CD4-positive, alpha-beta T cell (primary cell): Measurements from ENCODE around the gene CCL16. TPM values are rescaled to one million over a fixed set of nuclear protein-coding genes. Genes with fewer than 3 reads are reported as not detected.

Source experiments
- ATAC-seq: fragments of 200-7000 bp; cut with Tn5 transposase; one replicate; pipeline ENCODE4 v1.10.0; 2022; ENCODE audit warnings: mild to moderate bottlenecking; ENCODE audit not compliant: poor library complexity
- CTCF ChIA-PET: fragments of 350-600 bp; sonication (Branson Sonifier 250); formaldehyde crosslinking; loops from one replicate; lab custom pipeline; 2021; ENCODE audit warnings: antibody characterized with exemption, inconsistent platforms; lab: Charles Lee
- POLR2A ChIA-PET: fragments of 350-600 bp; sonication (Branson Sonifier 250); formaldehyde crosslinking; loops from one replicate; lab custom pipeline; 2021; ENCODE audit warnings: antibody characterized with exemption, inconsistent platforms; lab: Charles Lee
- DNase-seq, 14 experiments: peaks; one replicate each; pipeline ENCODE4 v3.0.0-alpha.2; 2013 to 2020; ENCODE audit warnings: mixed read lengths in 2 of 14
- H3K27ac ChIP-seq, 2 donors: one replicate each; pipeline versions ENCODE4 v1.5.1 to v1.7.0; 2013; ENCODE audit warnings: low read length in 2 of 2, low read depth in 1 of 2, mild to moderate bottlenecking in 1 of 2
- H3K27me3 ChIP-seq, 2 experiments: 1 replicate in 1 of 2; 2 replicates in 1 of 2; pipeline versions ENCODE4 v1.6.1 to v1.7.0; 2013; ENCODE audit warnings: low read length in 2 of 2, control low read depth in 1 of 2, mild to moderate bottlenecking in 1 of 2, moderate library complexity in 1 of 2; ENCODE audit not compliant: insufficient read depth in 2 of 2, control insufficient read depth in 1 of 2
- H3K36me3 ChIP-seq: one replicate; pipeline ENCODE4 v1.6.1; 2013; ENCODE audit warnings: low read length, control low read depth; ENCODE audit not compliant: insufficient read depth
- H3K4me1 ChIP-seq: one replicate; pipeline ENCODE4 v1.6.1; 2013; ENCODE audit warnings: low read length, control low read depth; ENCODE audit not compliant: insufficient read depth
- H3K4me3 ChIP-seq: one replicate; pipeline ENCODE4 v1.5.1; 2013; ENCODE audit warnings: mild to moderate bottlenecking, low read length, moderate library complexity
- H3K9me3 ChIP-seq, 2 experiments: 1 replicate in 1 of 2; 2 replicates in 1 of 2; pipeline versions ENCODE4 v1.6.1 to v1.7.0; 2013; ENCODE audit warnings: low read length in 2 of 2, mild to moderate bottlenecking in 2 of 2, control low read depth in 1 of 2, moderate library complexity in 1 of 2; ENCODE audit not compliant: control insufficient read depth in 1 of 2, insufficient read depth in 1 of 2
- H3K27ac Mint-ChIP-seq: one replicate; pipeline ENCODE4 v1.8.0; 2020; ENCODE audit warnings: mixed read lengths
- H3K27me3 Mint-ChIP-seq: one replicate; pipeline ENCODE4 v1.8.0; 2021; ENCODE audit warnings: mixed read lengths
- H3K36me3 Mint-ChIP-seq: one replicate; pipeline ENCODE4 v1.8.0; 2021; ENCODE audit warnings: low read depth, mixed read lengths
- H3K4me1 Mint-ChIP-seq: one replicate; pipeline ENCODE4 v1.8.0; 2021; ENCODE audit warnings: low read depth, mixed read lengths
- H3K4me3 Mint-ChIP-seq: one replicate; pipeline ENCODE4 v1.8.0; 2020; ENCODE audit warnings: mild to moderate bottlenecking, mixed read lengths
- H3K9me3 Mint-ChIP-seq: one replicate; pipeline ENCODE4 v1.8.0; 2020; ENCODE audit warnings: mixed read lengths
- CTCF ChIP-seq: fragments of 200-600 bp; IDR thresholded peaks from one replicate; pipeline ENCODE4 v1.8.0; 2022; ENCODE audit warnings: antibody characterized with exemption, mild to moderate bottlenecking
- intact Hi-C, 2 experiments: fragments of 100-400 bp; cut with DNase I in 1 of 2; cut with micrococcal nuclease in 1 of 2; formaldehyde crosslinking; loops; one replicate each; pipeline versions ENCODE4 v1.15.1 to v1.9.0; 2023 to 2025; cut with DNase I, micrococcal nuclease
- polyA plus RNA-seq, 2 donors: library from polyadenylated mRNA; unstranded; fragments of 120-200 nt; gene quantifications; one replicate each; pipeline ENCODE4 v1.2.1, GENCODE V29; 2013
- total RNA-seq, 174 experiments: library from RNA in 2 of 174; stranded (reverse) in 2 of 174; gene quantifications; one replicate each; pipeline ENCODE4 v1.2.3 and lab custom pipeline; 2021 to 2026

Gene CCL16
- total RNA-seq (not detected), total RNA-seq (lab: John Stamatoyannopoulos, UW) (0 to 0.08 (median 0) reads per million in 172 experiments)
- polyA plus RNA-seq (2013, experiment 1 of 2) = not detected
- polyA plus RNA-seq (2013, experiment 2 of 2) = not detected

- ChIA-PET CTCF (no interaction called here), POLR2A (no interaction called here)
- H3K9me3 ChIP-seq = no peaks in the 10 kb centered on the region
- H3K36me3 Mint-ChIP-seq = no peaks in the 10 kb centered on the region
- H3K4me1 Mint-ChIP-seq = no peaks in the 10 kb centered on the region
- no peak for TF ChIP-seq CTCF
- H3K27me3 Mint-ChIP-seq = peaks cover 19% of the 10 kb centered on the region
- intact Hi-C loops = no loop called here
- no peak within 1 kb of the TSS for H3K27ac ChIP-seq
- H3K36me3 ChIP-seq = no peaks in the 10 kb centered on the region
- H3K4me3 Mint-ChIP-seq = no peak within 1 kb of the TSS
- H3K4me1 ChIP-seq = no peaks in the 10 kb centered on the region
- H3K9me3 Mint-ChIP-seq = no peaks in the 10 kb centered on the region
- no peak within 1 kb of the TSS for H3K4me3 ChIP-seq
- no peak within 1 kb of the TSS for H3K27ac Mint-ChIP-seq
- ATAC-seq (no peak), DNase-seq (no peak)
- H3K27me3 ChIP-seq = no peaks in the 10 kb centered on the region
Observed at GRCh38 chr17:35981246-35981645, at the start of gene CCL16. Gene CCL16, minus strand, starts transcription at chr17:35981497. Its CDS starts 77 bp downstream, at chr17:35981420.

- TF ChIP-seq CTCF = no peak
- ChIA-PET CTCF (no interaction called here), POLR2A (no interaction called here)
- peaks cover 6% of the 10 kb centered on the region in 2 experiments for H3K27me3 ChIP-seq
- H3K36me3 Mint-ChIP-seq = no peaks in the 10 kb centered on the region
- ATAC-seq (no peak), DNase-seq (no peak)
- H3K36me3 ChIP-seq = no peaks in the 10 kb centered on the region
- intact Hi-C loops = no loop called here
- H3K9me3 ChIP-seq = no peaks in the 10 kb centered on the region
- no peak overlapping the region for H3K4me3 Mint-ChIP-seq
- no peaks in the 10 kb centered on the region for H3K9me3 Mint-ChIP-seq
- H3K4me1 ChIP-seq = no peaks in the 10 kb centered on the region
- H3K4me3 ChIP-seq = no peak overlapping the region
- H3K4me1 Mint-ChIP-seq = no peaks in the 10 kb centered on the region
- no peak overlapping the region for H3K27ac Mint-ChIP-seq
- no peak overlapping the region for H3K27ac ChIP-seq
- peaks cover 57% of the 10 kb centered on the region for H3K27me3 Mint-ChIP-seq
Observed at GRCh38 chr17:36030956-36031355, 49.7 kb upstream of the CCL16 start.

- Mint-ChIP-seq H3K27me3 (peaks cover 52% of the 10 kb centered on the region), H3K9me3 (no peaks in the 10 kb centered on the region), H3K4me3 (no peak overlapping the region), H3K4me1 (no peaks in the 10 kb centered on the region), H3K27ac (no peak overlapping the region), H3K36me3 (no peaks in the 10 kb centered on the region)
- no peak overlapping the region for H3K27ac ChIP-seq
- no peak for DNase-seq
- ChIA-PET POLR2A (no interaction called here), CTCF (no interaction called here)
- TF ChIP-seq CTCF = no peak
- intact Hi-C loops = no loop called here
- H3K36me3 ChIP-seq = no peaks in the 10 kb centered on the region
- H3K4me3 ChIP-seq = no peak overlapping the region
- no peaks in the 10 kb centered on the region for H3K4me1 ChIP-seq
- ATAC-seq = no peak
- H3K27me3 ChIP-seq = peaks cover 4 to 10% of the 10 kb centered on the region in 2 experiments
- peaks cover 0 to 7% of the 10 kb centered on the region in 2 experiments for H3K9me3 ChIP-seq
Observed at GRCh38 chr17:36027761-36028160, 46.5 kb upstream of the CCL16 start.
